Naive thymus-derived CD4-positive, alpha-beta T cell (primary cell): ENCODE results near the gene KIAA1328. TPM values are rescaled to one million over a fixed set of nuclear protein-coding genes. Genes with fewer than 3 reads are reported as not detected.
A peak's percentile ranks its signal among the peaks of the same experiment; 100 is the strongest.

ENCODE experiments used
- ATAC-seq: fragments of 150-1000 bp; cut with Tn5 transposase; 2 replicates; pipeline ENCODE4 v1.10.0; 2021; ENCODE audit warnings: mild to moderate bottlenecking, moderate library complexity
- CTCF ChIA-PET: fragments of 350-600 bp; sonication (Branson Sonifier 250); formaldehyde crosslinking; loops from one replicate; lab custom pipeline; 2021; ENCODE audit warnings: antibody characterized with exemption; lab: Charles Lee
- POLR2A ChIA-PET: fragments of 350-600 bp; sonication (Branson Sonifier 250); formaldehyde crosslinking; loops from one replicate; lab custom pipeline; 2021; ENCODE audit warnings: antibody characterized with exemption, inconsistent platforms; lab: Charles Lee
- DNase-seq, 9 donors: peaks; one replicate each; pipeline versions ENCODE4 v3.0.0 to v3.0.0-alpha.2; 2020 to 2022; ENCODE audit warnings: mixed read lengths in 1 of 9
- H3K27ac ChIP-seq: one replicate; pipeline ENCODE4 v1.7.0; 2013; ENCODE audit warnings: mild to moderate bottlenecking, low read depth, low read length, moderate library complexity
- H3K27me3 ChIP-seq, 2 donors: one replicate each; pipeline ENCODE4 v1.7.0; 2013; ENCODE audit warnings: low read length in 2 of 2, mild to moderate bottlenecking in 2 of 2, moderate library complexity in 2 of 2; ENCODE audit not compliant: control insufficient read depth in 2 of 2, insufficient read depth in 2 of 2
- H3K36me3 ChIP-seq, 3 experiments: 1 replicate in 2 of 3; 2 replicates in 1 of 3; pipeline ENCODE4 v1.7.0; 2013; ENCODE audit warnings: low read length in 3 of 3, mild to moderate bottlenecking in 3 of 3, moderate library complexity in 1 of 3; ENCODE audit not compliant: insufficient read depth in 3 of 3, control insufficient read depth in 2 of 3
- H3K4me1 ChIP-seq, 2 donors: one replicate each; pipeline ENCODE4 v1.7.0; 2013; ENCODE audit warnings: low read length in 2 of 2, mild to moderate bottlenecking in 2 of 2, moderate library complexity in 1 of 2; ENCODE audit not compliant: control insufficient read depth in 2 of 2, insufficient read depth in 2 of 2
- H3K4me3 ChIP-seq: 2 replicates; pipeline ENCODE4 v1.7.0; 2013; ENCODE audit warnings: mild to moderate bottlenecking, low read length
- H3K9me3 ChIP-seq, 3 experiments: 1 replicate in 2 of 3; 2 replicates in 1 of 3; pipeline ENCODE4 v1.7.0; 2013; ENCODE audit warnings: low read length in 3 of 3; ENCODE audit not compliant: control insufficient read depth in 2 of 3
- H3K27ac Mint-ChIP-seq, 9 donors: one replicate each; pipeline ENCODE4 v1.8.0; 2020 to 2022; ENCODE audit warnings: mixed read lengths in 9 of 9, mild to moderate bottlenecking in 8 of 9, moderate library complexity in 5 of 9, inconsistent platforms in 2 of 9
- H3K27me3 Mint-ChIP-seq, 5 donors: one replicate each; pipeline ENCODE4 v1.8.0; 2021 to 2022; ENCODE audit warnings: mixed read lengths in 5 of 5, mild to moderate bottlenecking in 1 of 5
- H3K36me3 Mint-ChIP-seq, 5 donors: one replicate each; pipeline ENCODE4 v1.8.0; 2020 to 2022; ENCODE audit warnings: mixed read lengths in 5 of 5, mild to moderate bottlenecking in 3 of 5, inconsistent platforms in 1 of 5
- H3K4me1 Mint-ChIP-seq, 7 donors: one replicate each; pipeline ENCODE4 v1.8.0; 2020 to 2022; ENCODE audit warnings: mixed read lengths in 7 of 7, mild to moderate bottlenecking in 3 of 7, inconsistent platforms in 1 of 7
- H3K4me3 Mint-ChIP-seq, 10 donors: one replicate each; pipeline ENCODE4 v1.8.0; 2020 to 2022; ENCODE audit warnings: mild to moderate bottlenecking in 10 of 10, mixed read lengths in 10 of 10, moderate library complexity in 6 of 10, inconsistent platforms in 2 of 10
- H3K9me3 Mint-ChIP-seq, 11 donors: one replicate each; pipeline ENCODE4 v1.8.0; 2020 to 2022; ENCODE audit warnings: mixed read lengths in 11 of 11, mild to moderate bottlenecking in 4 of 11, inconsistent platforms in 1 of 11, moderate library complexity in 1 of 11
- intact Hi-C, 2 donors: fragments of 100-400 bp; cut with micrococcal nuclease; formaldehyde crosslinking; loops; one replicate each; pipeline ENCODE4 v1.15.1; 2023
- polyA plus RNA-seq, 2 donors: library from polyadenylated mRNA; unstranded; fragments of 300-500 nt; fragmentation: Illumina TruSeq; gene quantifications; one replicate each; pipeline ENCODE4 v1.2.3, GENCODE V29; 2021
- total RNA-seq, 6 experiments: library from RNA in 5 of 6; stranded (reverse) in 5 of 6; gene quantifications; 1 replicate in 5 of 6; 2 replicates in 1 of 6; pipeline ENCODE4 v1.2.3 and lab custom pipeline; 2021 to 2026

The KIAA1328 gene
- total and polyA plus RNA-seq, 7 experiments from 2014 or later = 8.1 to 17.6 (median 13.2) TPM

DNA sequence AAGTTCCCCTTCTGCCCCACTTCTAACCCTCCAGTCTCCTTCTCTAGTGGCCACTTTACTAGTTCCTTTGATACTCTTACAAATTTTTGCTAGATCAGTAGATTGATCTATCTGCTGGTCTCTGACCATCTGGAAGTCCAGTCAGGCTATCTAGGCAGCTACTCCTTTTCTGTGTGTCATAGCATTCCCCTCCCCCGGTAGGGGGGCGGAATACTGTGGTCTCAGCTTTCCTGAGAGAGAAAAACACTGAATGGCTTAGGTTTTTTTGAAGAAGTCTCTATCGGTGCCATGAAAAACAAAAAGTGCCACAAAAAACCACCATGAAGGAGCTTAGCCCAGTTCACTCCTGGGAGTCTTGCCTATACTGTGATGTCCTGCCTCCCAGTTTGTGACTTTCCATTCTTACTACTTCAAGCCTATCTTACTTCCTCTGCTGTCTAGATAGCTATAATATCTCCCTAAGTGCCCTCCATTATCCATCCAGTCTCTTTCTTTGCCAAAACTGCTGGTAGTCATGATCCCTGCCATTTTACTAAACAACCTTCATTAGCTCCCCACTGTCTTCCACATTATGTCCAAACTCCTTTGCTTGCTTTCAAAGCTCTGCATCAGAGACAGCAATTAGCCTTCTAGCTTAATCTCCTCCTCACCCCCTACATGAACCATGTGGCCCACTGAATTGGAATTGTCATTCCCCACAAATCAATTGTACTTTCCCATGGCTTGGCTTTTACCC lies 30.0 kb upstream of the KIAA1328 start:
- DNase-seq (no peak), ATAC-seq (no peak)
- POLR2A ChIA-PET = no interaction called here
- Histone ChIP-seq H3K4me3 (no peak overlapping the region), H3K27ac (no peak overlapping the region), H3K27me3 (no peaks in the 10 kb centered on the region), H3K9me3 (no peaks in the 10 kb centered on the region), H3K36me3 (peaks cover 6 to 76% (median 11%) of the 10 kb centered on the region in 3 experiments), H3K4me1 (no peaks in the 10 kb centered on the region)
- no peak overlapping the region for H3K27ac Mint-ChIP-seq
- H3K4me1 Mint-ChIP-seq = peaks cover 0 to 4% (median 0%) of the 10 kb centered on the region in 7 donors
- intact Hi-C loops = no loop called here
- H3K36me3 Mint-ChIP-seq = peaks cover 36 to 88% (median 71%) of the 10 kb centered on the region in 5 donors
- H3K27me3 Mint-ChIP-seq = no peaks in the 10 kb centered on the region
- H3K9me3 Mint-ChIP-seq = no peaks in the 10 kb centered on the region
- CTCF ChIA-PET = interaction anchor here (1.4 kb wide), 1 partner anchor 10 kb away, joined by 6 read pairs; no protein-coding TSS in a partner anchor
- no peak overlapping the region for H3K4me3 Mint-ChIP-seq

DNA sequence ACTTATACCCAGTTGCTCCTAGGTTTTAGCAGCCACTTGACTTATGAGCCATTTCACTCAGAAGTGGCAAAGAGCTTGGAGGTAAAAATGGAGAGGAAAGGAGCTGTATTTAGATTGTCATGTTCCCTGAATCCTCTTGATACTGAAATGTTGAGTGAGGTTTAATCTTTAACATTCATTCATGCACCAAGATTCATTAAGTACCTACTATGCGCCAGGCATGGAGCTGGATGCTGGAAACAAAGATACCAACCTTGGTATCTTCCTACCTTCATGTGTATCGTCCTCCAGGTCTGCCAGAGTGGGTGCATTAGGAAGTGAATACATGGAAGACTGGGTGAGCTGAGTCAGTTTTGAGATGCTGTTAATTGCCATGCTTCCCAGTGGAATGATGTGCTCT lies 23.8 kb upstream of the KIAA1328 start:
- no peak for ATAC-seq
- H3K27me3 ChIP-seq = no peaks in the 10 kb centered on the region
- Mint-ChIP-seq H3K4me3 (no peak overlapping the region), H3K27ac (no peak overlapping the region), H3K27me3 (no peaks in the 10 kb centered on the region), H3K4me1 (peaks cover 0 to 5% (median 3%) of the 10 kb centered on the region in 7 donors), H3K36me3 (peaks cover 20 to 65% (median 56%) of the 10 kb centered on the region in 5 donors), H3K9me3 (no peaks in the 10 kb centered on the region)
- intact Hi-C loops = no loop called here
- no peaks in the 10 kb centered on the region for H3K9me3 ChIP-seq
- DNase-seq = no peak
- ChIA-PET CTCF (interaction anchor here (1.6 kb wide), 1 partner anchor 24 kb away, joined by 4 read pairs; the partner anchor contains the start of genes KIAA1328 and TPGS2), POLR2A (no interaction called here)
- H3K4me3 ChIP-seq = no peak overlapping the region
- H3K36me3 ChIP-seq = peaks cover 13 to 58% (median 21%) of the 10 kb centered on the region in 3 experiments
- no peak overlapping the region for H3K27ac ChIP-seq
- H3K4me1 ChIP-seq = no peaks in the 10 kb centered on the region

DNA sequence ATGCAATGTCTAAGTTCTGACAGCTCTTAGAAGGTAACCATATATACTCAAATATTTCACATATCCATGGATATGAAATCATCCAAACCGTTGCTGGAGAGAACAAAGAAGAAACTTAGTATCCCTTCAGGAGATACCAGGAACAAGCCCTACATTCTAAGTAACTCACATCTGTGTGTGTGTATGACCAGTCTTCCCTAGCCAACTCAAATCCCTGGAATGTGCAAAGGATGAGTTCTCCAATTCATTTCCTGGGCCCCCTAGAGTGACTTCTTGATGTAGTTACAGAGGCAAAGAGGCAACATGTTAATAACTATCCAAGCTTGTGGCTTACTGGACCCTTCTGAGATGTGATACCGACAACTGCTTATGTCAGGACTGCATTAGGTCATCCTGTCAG lies 20.2 kb upstream of the KIAA1328 start:
- Histone ChIP-seq H3K36me3 (peaks cover 12 to 42% (median 21%) of the 10 kb centered on the region in 3 experiments), H3K27me3 (no peaks in the 10 kb centered on the region), H3K4me1 (no peaks in the 10 kb centered on the region), H3K4me3 (no peak overlapping the region), H3K9me3 (no peaks in the 10 kb centered on the region), H3K27ac (no peak overlapping the region)
- Mint-ChIP-seq H3K4me3 (no peak overlapping the region), H3K27me3 (no peaks in the 10 kb centered on the region), H3K36me3 (peaks cover 5 to 41% (median 38%) of the 10 kb centered on the region in 5 donors), H3K9me3 (no peaks in the 10 kb centered on the region), H3K27ac (no peak overlapping the region), H3K4me1 (peaks cover 0 to 11% (median 5%) of the 10 kb centered on the region in 7 donors)
- ATAC-seq (no peak), DNase-seq (no peak)
- intact Hi-C loops = loop anchor here (1.0 to 2.0 kb wide), 5 partner anchors 14 to 791 kb away; no protein-coding TSS in a partner anchor
- CTCF ChIA-PET = interaction anchor here (1.3 to 1.6 kb wide), 3 partner anchors 11 to 120 kb away, joined by 4 to 8 read pairs (median 6); no protein-coding TSS in a partner anchor
- POLR2A ChIA-PET = no interaction called here

DNA sequence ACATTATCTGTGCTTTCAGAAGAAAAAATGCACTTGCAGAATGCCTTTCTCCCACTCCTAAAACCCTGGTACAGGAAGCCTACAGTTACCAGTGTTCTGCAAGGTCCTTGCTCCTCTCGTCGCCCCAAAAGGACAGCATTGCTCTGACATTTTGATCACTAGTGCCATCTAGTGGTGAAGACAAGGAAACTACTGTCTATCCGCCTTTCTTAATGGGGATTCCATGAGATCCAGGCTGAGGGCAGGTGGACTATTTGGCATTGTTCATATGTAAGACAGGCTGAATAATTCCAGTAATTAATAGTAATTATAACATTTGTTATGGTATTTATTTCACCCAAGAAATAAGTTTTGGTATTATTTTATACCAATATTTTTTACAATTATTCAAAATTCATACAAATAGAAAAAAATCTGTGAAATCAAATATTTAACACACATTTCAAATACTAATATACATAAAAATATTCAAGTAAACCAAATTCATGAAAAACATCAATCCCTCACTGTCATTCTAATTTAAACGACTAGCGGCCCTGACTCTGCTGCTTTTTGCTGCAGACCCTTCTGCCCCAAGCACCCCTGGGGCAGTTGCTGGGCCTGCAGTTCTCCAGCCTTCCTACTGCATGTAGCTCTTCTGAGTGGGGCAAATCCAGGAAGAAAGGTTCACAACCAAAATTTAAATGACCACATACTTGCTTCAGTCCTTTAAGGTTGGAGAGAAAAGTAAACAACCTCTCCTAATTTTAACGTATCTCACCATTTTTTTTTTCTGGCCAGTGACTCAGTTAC lies 19.1 kb upstream of the KIAA1328 start:
- Histone ChIP-seq H3K36me3 (peaks cover 7 to 33% (median 19%) of the 10 kb centered on the region in 3 experiments), H3K27ac (no peak overlapping the region), H3K9me3 (no peaks in the 10 kb centered on the region), H3K4me3 (no peak overlapping the region), H3K4me1 (no peaks in the 10 kb centered on the region), H3K27me3 (no peaks in the 10 kb centered on the region)
- H3K36me3 Mint-ChIP-seq = peaks cover 8 to 36% (median 28%) of the 10 kb centered on the region in 5 donors
- H3K27ac Mint-ChIP-seq = no peak overlapping the region
- no peaks in the 10 kb centered on the region for H3K27me3 Mint-ChIP-seq
- H3K9me3 Mint-ChIP-seq = no peaks in the 10 kb centered on the region
- DNase-seq (peak in 7 of 9 donors; percentile 29 to 72 (median 57)), ATAC-seq (peak; percentile 92)
- POLR2A ChIA-PET = interaction anchor here (1.0 kb wide), 1 partner anchor 20 kb away, joined by 3 read pairs; no protein-coding TSS in a partner anchor
- CTCF ChIA-PET = interaction anchor here (0.6 to 1.8 kb wide), 9 partner anchors 12 to 714 kb away, joined by 3 to 8 read pairs (median 4); partner anchors contain the start of genes KIAA1328 and TPGS2
- peaks cover 0 to 16% (median 5%) of the 10 kb centered on the region in 7 donors for H3K4me1 Mint-ChIP-seq
- intact Hi-C loops = loop anchor here (1.0 to 2.0 kb wide), 5 partner anchors 15 to 792 kb away; no protein-coding TSS in a partner anchor
- no peak overlapping the region for H3K4me3 Mint-ChIP-seq

DNA sequence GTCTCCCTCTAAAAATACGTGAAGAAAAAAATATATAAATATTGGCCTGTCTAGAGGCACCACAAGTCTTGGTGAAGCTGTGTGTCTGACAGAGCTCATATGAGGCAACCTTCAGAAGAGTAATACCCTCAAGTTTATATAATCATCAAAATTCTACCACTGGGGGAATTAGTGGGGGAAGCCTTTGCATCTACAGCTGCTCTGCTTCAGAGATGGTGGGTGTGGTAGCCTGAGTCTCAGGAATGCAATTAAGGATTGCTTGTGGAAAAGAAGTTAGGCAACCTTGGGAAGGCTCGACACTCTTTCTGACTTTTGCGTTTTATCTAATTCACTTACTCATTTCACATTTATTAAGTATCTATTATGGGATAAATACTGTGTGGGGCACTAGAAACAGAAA lies 17.5 kb upstream of the KIAA1328 start:
- Histone ChIP-seq H3K4me1 (no peaks in the 10 kb centered on the region), H3K36me3 (peaks cover 3 to 27% (median 8%) of the 10 kb centered on the region in 3 experiments), H3K4me3 (no peak overlapping the region), H3K27me3 (no peaks in the 10 kb centered on the region), H3K27ac (no peak overlapping the region), H3K9me3 (no peaks in the 10 kb centered on the region)
- CTCF ChIA-PET = interaction anchor here (0.9 to 1.8 kb wide), 6 partner anchors 12 to 715 kb away, joined by 3 to 7 read pairs (median 4); partner anchors contain the start of genes KIAA1328 and TPGS2
- H3K36me3 Mint-ChIP-seq = peaks cover 4 to 24% (median 13%) of the 10 kb centered on the region in 5 donors
- DNase-seq = no peak
- no peak for ATAC-seq
- H3K9me3 Mint-ChIP-seq = no peaks in the 10 kb centered on the region
- peak overlapping the region in 1 of 9 donors; percentile 34 for H3K27ac Mint-ChIP-seq
- no peak overlapping the region for H3K4me3 Mint-ChIP-seq
- POLR2A ChIA-PET = no interaction called here
- H3K4me1 Mint-ChIP-seq = peaks cover 0 to 21% (median 5%) of the 10 kb centered on the region in 7 donors
- intact Hi-C loops = no loop called here
- no peaks in the 10 kb centered on the region for H3K27me3 Mint-ChIP-seq

DNA sequence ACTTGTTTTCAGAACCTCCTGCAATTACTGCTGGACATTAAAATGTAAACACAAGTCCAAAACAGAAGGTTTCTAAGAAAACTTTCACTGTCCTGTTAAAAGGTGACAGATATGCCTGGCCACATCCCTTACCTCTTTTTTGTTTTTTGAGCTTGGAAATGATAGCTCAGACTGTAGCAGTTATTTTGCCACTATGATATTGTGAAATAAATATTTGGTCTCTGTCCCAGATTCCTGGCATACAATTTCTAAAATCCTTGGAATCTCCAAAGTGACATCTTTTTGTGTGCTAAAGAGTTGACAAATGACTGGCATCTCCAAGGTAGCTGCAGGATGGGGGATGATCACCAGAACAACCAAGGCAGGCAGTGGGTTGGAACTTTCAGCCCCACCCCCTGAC lies 17.0 kb upstream of the KIAA1328 start:
- no peak for DNase-seq
- H3K4me3 Mint-ChIP-seq = no peak overlapping the region
- CTCF ChIA-PET = interaction anchor here (1.0 kb wide), 1 partner anchor 527 kb away, joined by 3 read pairs; no protein-coding TSS in a partner anchor
- H3K27ac Mint-ChIP-seq = peak overlapping the region in 2 of 9 donors; percentile 14 to 34
- H3K9me3 ChIP-seq = no peaks in the 10 kb centered on the region
- POLR2A ChIA-PET = no interaction called here
- H3K27ac ChIP-seq = no peak overlapping the region
- no peak for ATAC-seq
- intact Hi-C loops = no loop called here
- no peaks in the 10 kb centered on the region for H3K27me3 Mint-ChIP-seq
- H3K27me3 ChIP-seq = no peaks in the 10 kb centered on the region
- H3K36me3 Mint-ChIP-seq = peaks cover 4 to 25% (median 9%) of the 10 kb centered on the region in 5 donors
- no peaks in the 10 kb centered on the region for H3K4me1 ChIP-seq
- H3K9me3 Mint-ChIP-seq = no peaks in the 10 kb centered on the region
- peaks cover 0 to 21% (median 5%) of the 10 kb centered on the region in 7 donors for H3K4me1 Mint-ChIP-seq
- no peak overlapping the region for H3K4me3 ChIP-seq
- peaks cover 1 to 29% (median 7%) of the 10 kb centered on the region in 3 experiments for H3K36me3 ChIP-seq
